Measurements from ENCODE around the gene EFNA1. TPM values are rescaled to one million over a fixed set of nuclear protein-coding genes. Genes with fewer than 3 reads are reported as not detected.

EFNA1 gene
- total and polyA plus RNA-seq, 2 of the 13 experiments (the other 11 are each of a cell fraction or from before 2014, with no cell fraction given), result 81.8 to 874 TPM

DNA sequence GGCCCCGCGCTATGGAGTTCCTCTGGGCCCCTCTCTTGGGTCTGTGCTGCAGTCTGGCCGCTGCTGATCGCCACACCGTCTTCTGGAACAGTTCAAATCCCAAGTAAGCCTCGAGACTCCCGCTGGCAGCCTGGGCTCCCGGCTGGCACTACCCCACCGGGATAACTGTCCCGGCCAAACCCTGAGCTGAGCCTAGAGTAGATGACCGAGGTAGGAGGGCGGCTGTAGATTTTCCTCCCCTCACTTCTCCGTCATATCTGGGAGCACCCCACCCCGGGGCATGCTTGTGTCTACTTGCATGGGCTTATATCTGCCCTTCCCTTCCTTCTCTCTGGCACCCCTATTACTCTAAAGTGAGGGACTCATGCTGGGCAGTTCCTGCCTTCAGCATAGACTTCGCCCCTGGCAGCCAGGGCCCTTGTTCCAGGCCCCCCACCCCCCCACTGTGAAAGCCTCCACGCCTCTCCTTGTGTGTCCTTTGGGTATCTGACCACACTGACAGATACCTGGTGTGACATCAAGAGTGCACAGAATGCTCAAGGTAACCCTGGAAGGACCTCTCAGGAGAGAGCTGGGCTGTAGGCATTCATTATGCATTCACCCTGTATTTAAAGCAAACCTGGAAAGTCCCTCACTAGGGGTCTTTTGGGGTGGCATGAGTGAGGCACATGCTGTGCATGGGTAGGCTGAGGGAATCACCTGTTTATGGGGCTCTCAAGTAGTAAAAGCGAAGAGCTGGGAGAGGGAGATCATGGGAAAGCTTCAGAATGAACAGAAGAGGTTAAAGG lies 485 bp downstream of the EFNA1 start (continued):
- no peak for TF ChIP-seq MZF1 (CRISPR knock-in tag; IDR thresholded peaks at IDR 0.05; ENCODE audit: borderline replicate concordance)
- TF ChIP-seq, protein P1, sequence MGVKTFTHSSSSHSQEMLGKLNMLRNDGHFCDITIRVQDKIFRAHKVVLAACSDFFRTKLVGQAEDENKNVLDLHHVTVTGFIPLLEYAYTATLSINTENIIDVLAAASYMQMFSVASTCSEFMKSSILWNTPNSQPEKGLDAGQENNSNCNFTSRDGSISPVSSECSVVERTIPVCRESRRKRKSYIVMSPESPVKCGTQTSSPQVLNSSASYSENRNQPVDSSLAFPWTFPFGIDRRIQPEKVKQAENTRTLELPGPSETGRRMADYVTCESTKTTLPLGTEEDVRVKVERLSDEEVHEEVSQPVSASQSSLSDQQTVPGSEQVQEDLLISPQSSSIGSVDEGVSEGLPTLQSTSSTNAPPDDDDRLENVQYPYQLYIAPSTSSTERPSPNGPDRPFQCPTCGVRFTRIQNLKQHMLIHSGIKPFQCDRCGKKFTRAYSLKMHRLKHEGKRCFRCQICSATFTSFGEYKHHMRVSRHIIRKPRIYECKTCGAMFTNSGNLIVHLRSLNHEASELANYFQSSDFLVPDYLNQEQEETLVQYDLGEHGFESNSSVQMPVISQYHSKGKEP (CRISPR knock-in tag; IDR thresholded peaks at IDR 0.05), result no peak
- TF ChIP-seq TBX3 (IDR thresholded peaks at IDR 0.05; ENCODE audit: borderline replicate concordance), result no peak
- 0 out of 2 replicates have a peak, but pooled peaks have one; percentile 65 for TF ChIP-seq ZNF550 (CRISPR knock-in tag; IDR thresholded peaks at IDR 0.05; ENCODE audit: borderline replicate concordance)
- no peak for TF ChIP-seq NFE2L1 (CRISPR knock-in tag; IDR thresholded peaks at IDR 0.05; ENCODE audit: borderline replicate concordance)
- no peak for TF ChIP-seq ZNF597 (CRISPR knock-in tag; IDR thresholded peaks at IDR 0.05)
- no peak for TF ChIP-seq DZIP1 (CRISPR knock-in tag; IDR thresholded peaks at IDR 0.05)
- TF ChIP-seq TEAD3 (CRISPR knock-in tag; optimal IDR thresholded peaks at IDR 0.05; ENCODE audit: borderline replicate concordance), result peak; percentile 19
- no peak for TF ChIP-seq TCF12 (IDR thresholded peaks at IDR 0.05)
- no peak for TF ChIP-seq TCF12 (CRISPR knock-in tag; IDR thresholded peaks at IDR 0.05)
- TF ChIP-seq TARDBP (CRISPR knock-in tag; IDR thresholded peaks at IDR 0.05), result no peak
- TF ChIP-seq MYNN (CRISPR knock-in tag; IDR thresholded peaks at IDR 0.05; ENCODE audit: low read depth), result no peak
- TF ChIP-seq KDM2A (CRISPR knock-in tag; IDR thresholded peaks at IDR 0.05; ENCODE audit: borderline replicate concordance, low read depth), result no peak
- TF ChIP-seq SIX1 (CRISPR knock-in tag; IDR thresholded peaks at IDR 0.05; ENCODE audit: borderline replicate concordance), result no peak
- no peak for TF ChIP-seq SATB2 (CRISPR knock-in tag; IDR thresholded peaks at IDR 0.05)
- TF ChIP-seq ARID2 (CRISPR knock-in tag; IDR thresholded peaks at IDR 0.05; ENCODE audit: borderline replicate concordance), result no peak
- no peak for TF ChIP-seq ZNF660 (CRISPR knock-in tag; IDR thresholded peaks at IDR 0.05; ENCODE audit: borderline replicate concordance, low read depth)
- TF ChIP-seq HOXD1 (CRISPR knock-in tag; IDR thresholded peaks at IDR 0.05), result no peak
- peak; percentile 35; the same call in 1 of the 2 replicates for TF ChIP-seq ZNF253 (CRISPR knock-in tag; IDR thresholded peaks at IDR 0.05; ENCODE audit: borderline replicate concordance)
- TF ChIP-seq PHF21A (CRISPR knock-in tag; IDR thresholded peaks at IDR 0.05), result 0 out of 2 replicates have a peak, but pooled peaks have one; percentile 4
- no peak for TF ChIP-seq NFATC3 (CRISPR knock-in tag; IDR thresholded peaks at IDR 0.05)
- 0 out of 2 replicates have a peak, but pooled peaks have one; percentile 22 for TF ChIP-seq REPIN1 (CRISPR knock-in tag; IDR thresholded peaks at IDR 0.05; ENCODE audit: borderline replicate concordance, low read depth)
- no peak for TF ChIP-seq MTA1 (CRISPR knock-in tag; IDR thresholded peaks at IDR 0.05; ENCODE audit: borderline replicate concordance)
- no peak for TF ChIP-seq ERF (CRISPR knock-in tag; IDR thresholded peaks at IDR 0.05)
- no peak for TF ChIP-seq ZNF629 (CRISPR knock-in tag; conservative IDR thresholded peaks at IDR 0.05)
- no peak for TF ChIP-seq SMC3 (IDR thresholded peaks at IDR 0.05; ENCODE audit: low read length)
- no peak for TF ChIP-seq MIER2 (CRISPR knock-in tag; IDR thresholded peaks at IDR 0.05)

Data from HepG2 (cell line).